GM19438 (cell line): ENCODE data around the gene NUP85.
"Not testable (repeated sequence)": the region's sequence is repeated elsewhere in the genome, so short reads cannot be mapped to it uniquely, and the experiment has no call there.

Experiments used
- ATAC-seq: cut with Tn5 transposase; IDR thresholded peaks from one replicate; pipeline ENCODE4 v1.9.1; 2021; ENCODE audit warnings: low read depth; ENCODE audit not compliant: unreplicated experiment

NUP85 gene

GRCh38 chr17:75199886-75200618 lies 5.4 kb upstream of the NUP85 start:
- no peak for ATAC-seq

- peak; percentile 31 for ATAC-seq
Measured at GRCh38 chr17:75205793-75206163, 299 bp downstream of the NUP85 start.

GRCh38 chr17:75207050-75207407 lies 1.6 kb downstream of the NUP85 start:
- ATAC-seq: not testable (repeated sequence)

- no peak for ATAC-seq
Measured at GRCh38 chr17:75207760-75208159, 2.3 kb downstream of the NUP85 start.

GRCh38 chr17:75208161-75208560 lies 2.7 kb downstream of the NUP85 start:
- no peak for ATAC-seq

GRCh38 chr17:75209061-75209460 lies 3.6 kb downstream of the NUP85 start:
- no peak for ATAC-seq

- no peak for ATAC-seq
Measured at GRCh38 chr17:75218131-75218530, 12.7 kb downstream of the NUP85 start.

GRCh38 chr17:75219815-75220214 lies 14.3 kb downstream of the NUP85 start:
- ATAC-seq: no peak

GRCh38 chr17:75225016-75225415 lies 19.5 kb downstream of the NUP85 start:
- no peak for ATAC-seq

GRCh38 chr17:75227729-75228128 lies 22.2 kb downstream of the NUP85 start:
- no peak for ATAC-seq

- no peak for ATAC-seq
Measured at GRCh38 chr17:75228305-75228704, 22.8 kb downstream of the NUP85 start.

- ATAC-seq: no peak
Measured at GRCh38 chr17:75228847-75229246, 23.4 kb downstream of the NUP85 start.

- ATAC-seq: no peak
Measured at GRCh38 chr17:75231071-75231470, 25.6 kb downstream of the NUP85 start.

- no peak for ATAC-seq
Measured at GRCh38 chr17:75231741-75232464, 26.4 kb downstream of the NUP85 start.

GRCh38 chr17:75232786-75233185 lies 27.3 kb downstream of the NUP85 start:
- ATAC-seq: no peak

GRCh38 chr17:75237100-75238014 lies 31.9 kb downstream of the NUP85 start:
- ATAC-seq: no peak

- ATAC-seq: no peak
Measured at GRCh38 chr17:75238020-75238580, 32.6 kb downstream of the NUP85 start.

- no peak for ATAC-seq
Measured at GRCh38 chr17:75238684-75239191, 33.3 kb downstream of the NUP85 start.

- no peak for ATAC-seq
Measured at GRCh38 chr17:75239214-75239613, 33.7 kb downstream of the NUP85 start.

GRCh38 chr17:75239778-75240393 lies 34.4 kb downstream of the NUP85 start:
- ATAC-seq: no peak
